HEK293 (cell line): ENCODE results near the gene EIF3B.
A peak's percentile ranks its signal among the peaks of the same experiment; 100 is the strongest.

ENCODE experiments used
- KLF16 ChIP-seq: fragments of 450-650 bp; formaldehyde crosslinking; IDR thresholded peaks from 2 replicates; pipeline ENCODE4 v1.5.1; 2017; ENCODE audit warnings: missing biosample characterization, missing genetic modification characterization
- ZNF24 ChIP-seq: fragments of 450-650 bp; formaldehyde crosslinking; IDR thresholded peaks from 2 replicates; pipeline ENCODE4 v1.5.1; 2016; ENCODE audit warnings: missing biosample characterization, missing genetic modification characterization
- ZNF560 ChIP-seq: fragments of 450-650 bp; formaldehyde crosslinking; IDR thresholded peaks from 2 replicates; pipeline ENCODE4 v1.5.1; 2017; ENCODE audit warnings: missing biosample characterization, missing genetic modification characterization, borderline replicate concordance
- TF ChIP-seq, protein P1 (sequence below): fragments of 450-650 bp; formaldehyde crosslinking; IDR thresholded peaks from 2 replicates; pipeline ENCODE4 v1.5.1; 2016; ENCODE audit warnings: missing biosample characterization, missing genetic modification characterization
- TF ChIP-seq, protein P2 (sequence below): fragments of 450-650 bp; formaldehyde crosslinking; IDR thresholded peaks from 2 replicates; pipeline ENCODE4 v1.5.1; 2016; ENCODE audit warnings: missing biosample characterization, missing genetic modification characterization

DNA sequence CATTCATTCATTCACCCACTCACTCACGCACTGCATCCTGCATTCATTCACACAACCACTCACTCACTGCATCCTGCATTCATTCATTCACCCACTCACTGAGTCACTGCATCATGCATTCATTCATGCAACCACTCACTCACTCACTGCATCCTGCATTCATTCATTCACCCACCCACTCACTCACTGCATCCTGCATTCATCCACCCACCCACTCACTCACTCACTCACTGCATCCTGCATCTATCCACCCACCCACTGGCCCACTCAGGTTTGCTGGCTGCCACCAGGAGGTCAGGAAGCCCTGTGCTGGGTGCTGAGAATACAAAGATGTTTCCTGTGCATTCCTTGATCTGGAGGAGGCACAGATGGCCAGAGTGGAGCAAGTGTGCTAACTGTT, 38.0 kb upstream of the EIF3B start:
- TF ChIP-seq, protein P1, sequence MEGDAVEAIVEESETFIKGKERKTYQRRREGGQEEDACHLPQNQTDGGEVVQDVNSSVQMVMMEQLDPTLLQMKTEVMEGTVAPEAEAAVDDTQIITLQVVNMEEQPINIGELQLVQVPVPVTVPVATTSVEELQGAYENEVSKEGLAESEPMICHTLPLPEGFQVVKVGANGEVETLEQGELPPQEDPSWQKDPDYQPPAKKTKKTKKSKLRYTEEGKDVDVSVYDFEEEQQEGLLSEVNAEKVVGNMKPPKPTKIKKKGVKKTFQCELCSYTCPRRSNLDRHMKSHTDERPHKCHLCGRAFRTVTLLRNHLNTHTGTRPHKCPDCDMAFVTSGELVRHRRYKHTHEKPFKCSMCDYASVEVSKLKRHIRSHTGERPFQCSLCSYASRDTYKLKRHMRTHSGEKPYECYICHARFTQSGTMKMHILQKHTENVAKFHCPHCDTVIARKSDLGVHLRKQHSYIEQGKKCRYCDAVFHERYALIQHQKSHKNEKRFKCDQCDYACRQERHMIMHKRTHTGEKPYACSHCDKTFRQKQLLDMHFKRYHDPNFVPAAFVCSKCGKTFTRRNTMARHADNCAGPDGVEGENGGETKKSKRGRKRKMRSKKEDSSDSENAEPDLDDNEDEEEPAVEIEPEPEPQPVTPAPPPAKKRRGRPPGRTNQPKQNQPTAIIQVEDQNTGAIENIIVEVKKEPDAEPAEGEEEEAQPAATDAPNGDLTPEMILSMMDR (tag by site-specific recombination), result no peak
- TF ChIP-seq KLF16 (no peak), ZNF24 (peak; percentile 28; the same call in 1 of the 2 replicates), ZNF560 (tag by site-specific recombination) (no peak)
- TF ChIP-seq, protein P2, sequence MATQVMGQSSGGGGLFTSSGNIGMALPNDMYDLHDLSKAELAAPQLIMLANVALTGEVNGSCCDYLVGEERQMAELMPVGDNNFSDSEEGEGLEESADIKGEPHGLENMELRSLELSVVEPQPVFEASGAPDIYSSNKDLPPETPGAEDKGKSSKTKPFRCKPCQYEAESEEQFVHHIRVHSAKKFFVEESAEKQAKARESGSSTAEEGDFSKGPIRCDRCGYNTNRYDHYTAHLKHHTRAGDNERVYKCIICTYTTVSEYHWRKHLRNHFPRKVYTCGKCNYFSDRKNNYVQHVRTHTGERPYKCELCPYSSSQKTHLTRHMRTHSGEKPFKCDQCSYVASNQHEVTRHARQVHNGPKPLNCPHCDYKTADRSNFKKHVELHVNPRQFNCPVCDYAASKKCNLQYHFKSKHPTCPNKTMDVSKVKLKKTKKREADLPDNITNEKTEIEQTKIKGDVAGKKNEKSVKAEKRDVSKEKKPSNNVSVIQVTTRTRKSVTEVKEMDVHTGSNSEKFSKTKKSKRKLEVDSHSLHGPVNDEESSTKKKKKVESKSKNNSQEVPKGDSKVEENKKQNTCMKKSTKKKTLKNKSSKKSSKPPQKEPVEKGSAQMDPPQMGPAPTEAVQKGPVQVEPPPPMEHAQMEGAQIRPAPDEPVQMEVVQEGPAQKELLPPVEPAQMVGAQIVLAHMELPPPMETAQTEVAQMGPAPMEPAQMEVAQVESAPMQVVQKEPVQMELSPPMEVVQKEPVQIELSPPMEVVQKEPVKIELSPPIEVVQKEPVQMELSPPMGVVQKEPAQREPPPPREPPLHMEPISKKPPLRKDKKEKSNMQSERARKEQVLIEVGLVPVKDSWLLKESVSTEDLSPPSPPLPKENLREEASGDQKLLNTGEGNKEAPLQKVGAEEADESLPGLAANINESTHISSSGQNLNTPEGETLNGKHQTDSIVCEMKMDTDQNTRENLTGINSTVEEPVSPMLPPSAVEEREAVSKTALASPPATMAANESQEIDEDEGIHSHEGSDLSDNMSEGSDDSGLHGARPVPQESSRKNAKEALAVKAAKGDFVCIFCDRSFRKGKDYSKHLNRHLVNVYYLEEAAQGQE (tag by site-specific recombination), result no peak
